NCI-H82 (cell line): ENCODE results near the gene CDH13.
A peak's percentile ranks its signal among the peaks of the same experiment; 100 is the strongest.

Source experiments
- DNase-seq: peaks from one replicate; lab custom pipeline; 2025; lab: John Stamatoyannopoulos, UW

Gene CDH13

GRCh38 chr16:82628711-82629110 is 1.9 kb downstream of the CDH13 start:
- no peak for DNase-seq

GRCh38 chr16:82629441-82630027 is 2.8 kb downstream of the CDH13 start:
- no peak for DNase-seq

- DNase-seq, result no peak
Observed at GRCh38 chr16:82630219-82630618, 3.5 kb downstream of the CDH13 start.

- no peak for DNase-seq
Observed at GRCh38 chr16:82630688-82631087, 3.9 kb downstream of the CDH13 start.

- DNase-seq, result peak; percentile 8
Observed at GRCh38 chr16:82631701-82632685, 5.2 kb downstream of the CDH13 start.

GRCh38 chr16:82633964-82634600 is 7.3 kb downstream of the CDH13 start:
- peak; percentile 13 for DNase-seq

GRCh38 chr16:82634955-82635610 is 8.3 kb downstream of the CDH13 start:
- no peak for DNase-seq

GRCh38 chr16:82636485-82636884 is 9.7 kb downstream of the CDH13 start:
- no peak for DNase-seq

- DNase-seq, result no peak
Observed at GRCh38 chr16:82636958-82637357, 10.2 kb downstream of the CDH13 start.

- DNase-seq, result no peak
Observed at GRCh38 chr16:82638095-82638798, 11.5 kb downstream of the CDH13 start.

- no peak for DNase-seq
Observed at GRCh38 chr16:82639263-82639662, 12.5 kb downstream of the CDH13 start.

GRCh38 chr16:82639666-82640336 is 13.0 kb downstream of the CDH13 start:
- peak; percentile 73 for DNase-seq

- no peak for DNase-seq
Observed at GRCh38 chr16:82641336-82641984, 14.7 kb downstream of the CDH13 start.

GRCh38 chr16:82643136-82643535 is 16.4 kb downstream of the CDH13 start:
- DNase-seq, result no peak

GRCh38 chr16:82643936-82644630 is 17.3 kb downstream of the CDH13 start:
- DNase-seq, result peak; percentile 91

- no peak for DNase-seq
Observed at GRCh38 chr16:82646504-82646903, 19.7 kb downstream of the CDH13 start.

- no peak for DNase-seq
Observed at GRCh38 chr16:82649766-82650165, 23.0 kb downstream of the CDH13 start.

GRCh38 chr16:82650804-82651203 is 24.0 kb downstream of the CDH13 start:
- DNase-seq, result no peak

GRCh38 chr16:82651921-82652601 is 25.3 kb downstream of the CDH13 start:
- peak; percentile 68 for DNase-seq
